ENCODE data around the gene PRRG4. TPM values are rescaled to one million over a fixed set of nuclear protein-coding genes. Genes with fewer than 3 reads are reported as not detected.

The PRRG4 gene
- total and polyA plus RNA-seq, 2 of the 13 experiments (the other 11 are each of a cell fraction or from before 2014, with no cell fraction given): 0.24 to 0.95 TPM

DNA sequence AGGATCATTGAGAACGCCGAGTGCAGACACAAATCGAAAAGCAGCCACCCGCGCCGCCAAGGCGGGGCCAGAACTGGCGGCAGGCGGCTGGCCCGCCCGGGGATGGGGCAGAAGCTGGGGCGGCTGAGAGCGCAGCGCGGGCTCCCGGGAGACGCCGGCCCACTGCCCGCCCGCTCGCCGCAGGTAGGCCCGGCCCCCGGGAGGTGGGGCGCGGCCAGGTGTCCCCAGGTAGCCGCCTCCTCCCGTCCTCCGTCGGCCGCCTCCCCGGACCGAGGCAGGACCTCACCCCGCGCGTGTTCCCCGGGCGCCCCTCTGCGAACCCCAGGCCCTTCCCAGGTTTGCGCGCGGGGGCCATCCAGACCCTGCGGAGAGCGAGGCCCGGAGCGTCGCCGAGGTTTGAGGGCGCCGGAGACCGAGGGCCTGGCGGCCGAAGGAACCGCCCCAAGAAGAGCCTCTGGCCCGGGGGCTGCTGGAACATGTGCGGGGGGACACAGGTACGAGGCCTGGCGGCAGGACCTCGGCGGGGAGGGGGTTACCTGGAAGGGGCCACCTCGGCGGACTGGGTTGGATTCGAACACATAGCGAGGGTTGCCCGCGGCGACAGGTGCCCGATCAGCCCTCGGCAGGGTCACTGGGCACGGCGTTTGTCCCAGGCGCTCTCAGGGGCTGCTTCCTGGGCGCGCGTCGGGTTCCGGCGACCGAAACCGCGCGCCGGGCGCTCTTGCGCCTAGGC, at the start of gene PRRG4 (continued):
- TF ChIP-seq, protein P1, sequence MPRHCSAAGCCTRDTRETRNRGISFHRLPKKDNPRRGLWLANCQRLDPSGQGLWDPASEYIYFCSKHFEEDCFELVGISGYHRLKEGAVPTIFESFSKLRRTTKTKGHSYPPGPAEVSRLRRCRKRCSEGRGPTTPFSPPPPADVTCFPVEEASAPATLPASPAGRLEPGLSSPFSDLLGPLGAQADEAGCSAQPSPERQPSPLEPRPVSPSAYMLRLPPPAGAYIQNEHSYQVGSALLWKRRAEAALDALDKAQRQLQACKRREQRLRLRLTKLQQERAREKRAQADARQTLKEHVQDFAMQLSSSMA (CRISPR knock-in tag; IDR thresholded peaks at IDR 0.05): no peak
- TF ChIP-seq ZNF34 (CRISPR knock-in tag; IDR thresholded peaks at IDR 0.05; ENCODE audit: borderline replicate concordance): 0 out of 2 replicates have a peak, but pooled peaks have one; percentile 10
- TF ChIP-seq CREM (IDR thresholded peaks at IDR 0.05): no peak
- no peak for TF ChIP-seq CREM (CRISPR knock-in tag; IDR thresholded peaks at IDR 0.05)
- TF ChIP-seq ZNF850 (CRISPR knock-in tag; conservative IDR thresholded peaks at IDR 0.05): no peak
- no peak for TF ChIP-seq SRF (IDR thresholded peaks at IDR 0.05; ENCODE audit: low read depth, low read length)
- TF ChIP-seq POLR2A (IDR thresholded peaks at IDR 0.05; ENCODE audit: insufficient read depth in 1 of 2, low read depth in 2 of 2, low read length in 2 of 2): peak in 1 of 2 experiments; percentile 43; a peak in 1 of 4 replicates
- TF ChIP-seq SETDB1 (CRISPR knock-in tag; IDR thresholded peaks at IDR 0.05; ENCODE audit: borderline replicate concordance): no peak
- no peak for TF ChIP-seq ZNF652 (CRISPR knock-in tag; IDR thresholded peaks at IDR 0.05; ENCODE audit: borderline replicate concordance, low read depth)
- TF ChIP-seq RBFOX2 (IDR thresholded peaks at IDR 0.05; ENCODE audit: low read depth, low read length): peak; percentile 74
- TF ChIP-seq HNRNPL (IDR thresholded peaks at IDR 0.05; ENCODE audit: low read depth, low read length): 0 out of 2 replicates have a peak, but pooled peaks have one; percentile 47
- TF ChIP-seq, protein P2, sequence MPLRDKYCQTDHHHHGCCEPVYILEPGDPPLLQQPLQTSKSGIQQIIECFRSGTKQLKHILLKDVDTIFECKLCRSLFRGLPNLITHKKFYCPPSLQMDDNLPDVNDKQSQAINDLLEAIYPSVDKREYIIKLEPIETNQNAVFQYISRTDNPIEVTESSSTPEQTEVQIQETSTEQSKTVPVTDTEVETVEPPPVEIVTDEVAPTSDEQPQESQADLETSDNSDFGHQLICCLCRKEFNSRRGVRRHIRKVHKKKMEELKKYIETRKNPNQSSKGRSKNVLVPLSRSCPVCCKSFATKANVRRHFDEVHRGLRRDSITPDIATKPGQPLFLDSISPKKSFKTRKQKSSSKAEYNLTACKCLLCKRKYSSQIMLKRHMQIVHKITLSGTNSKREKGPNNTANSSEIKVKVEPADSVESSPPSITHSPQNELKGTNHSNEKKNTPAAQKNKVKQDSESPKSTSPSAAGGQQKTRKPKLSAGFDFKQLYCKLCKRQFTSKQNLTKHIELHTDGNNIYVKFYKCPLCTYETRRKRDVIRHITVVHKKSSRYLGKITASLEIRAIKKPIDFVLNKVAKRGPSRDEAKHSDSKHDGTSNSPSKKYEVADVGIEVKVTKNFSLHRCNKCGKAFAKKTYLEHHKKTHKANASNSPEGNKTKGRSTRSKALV (CRISPR knock-in tag; IDR thresholded peaks at IDR 0.05): peak; percentile 97; the same call in 1 of the 2 replicates
- TF ChIP-seq, protein P3, sequence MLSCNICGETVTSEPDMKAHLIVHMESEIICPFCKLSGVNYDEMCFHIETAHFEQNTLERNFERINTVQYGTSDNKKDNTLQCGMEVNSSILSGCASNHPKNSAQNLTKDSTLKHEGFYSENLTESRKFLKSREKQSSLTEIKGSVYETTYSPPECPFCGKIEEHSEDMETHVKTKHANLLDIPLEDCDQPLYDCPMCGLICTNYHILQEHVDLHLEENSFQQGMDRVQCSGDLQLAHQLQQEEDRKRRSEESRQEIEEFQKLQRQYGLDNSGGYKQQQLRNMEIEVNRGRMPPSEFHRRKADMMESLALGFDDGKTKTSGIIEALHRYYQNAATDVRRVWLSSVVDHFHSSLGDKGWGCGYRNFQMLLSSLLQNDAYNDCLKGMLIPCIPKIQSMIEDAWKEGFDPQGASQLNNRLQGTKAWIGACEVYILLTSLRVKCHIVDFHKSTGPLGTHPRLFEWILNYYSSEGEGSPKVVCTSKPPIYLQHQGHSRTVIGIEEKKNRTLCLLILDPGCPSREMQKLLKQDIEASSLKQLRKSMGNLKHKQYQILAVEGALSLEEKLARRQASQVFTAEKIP (CRISPR knock-in tag; IDR thresholded peaks at IDR 0.05; ENCODE audit: borderline replicate concordance): no peak
- TF ChIP-seq ZNF839 (CRISPR knock-in tag; IDR thresholded peaks at IDR 0.05; ENCODE audit: borderline replicate concordance): no peak
- no peak for TF ChIP-seq SP140L (CRISPR knock-in tag; IDR thresholded peaks at IDR 0.05; ENCODE audit: borderline replicate concordance)
- no peak for TF ChIP-seq DPF2 (CRISPR knock-in tag; IDR thresholded peaks at IDR 0.05; ENCODE audit: borderline replicate concordance, low read depth)
- TF ChIP-seq PHF20 (CRISPR knock-in tag; IDR thresholded peaks at IDR 0.05): no peak
- no peak for TF ChIP-seq CBX1 (IDR thresholded peaks at IDR 0.05; ENCODE audit: low read depth)
- TF ChIP-seq PHF21A (CRISPR knock-in tag; IDR thresholded peaks at IDR 0.05): 0 out of 2 replicates have a peak, but pooled peaks have one; percentile 5
- TF ChIP-seq ZNF17 (CRISPR knock-in tag; IDR thresholded peaks at IDR 0.05): no peak
- no peak for TF ChIP-seq FOSL1 (CRISPR knock-in tag; IDR thresholded peaks at IDR 0.05; ENCODE audit: borderline replicate concordance)
- TF ChIP-seq, protein P4, sequence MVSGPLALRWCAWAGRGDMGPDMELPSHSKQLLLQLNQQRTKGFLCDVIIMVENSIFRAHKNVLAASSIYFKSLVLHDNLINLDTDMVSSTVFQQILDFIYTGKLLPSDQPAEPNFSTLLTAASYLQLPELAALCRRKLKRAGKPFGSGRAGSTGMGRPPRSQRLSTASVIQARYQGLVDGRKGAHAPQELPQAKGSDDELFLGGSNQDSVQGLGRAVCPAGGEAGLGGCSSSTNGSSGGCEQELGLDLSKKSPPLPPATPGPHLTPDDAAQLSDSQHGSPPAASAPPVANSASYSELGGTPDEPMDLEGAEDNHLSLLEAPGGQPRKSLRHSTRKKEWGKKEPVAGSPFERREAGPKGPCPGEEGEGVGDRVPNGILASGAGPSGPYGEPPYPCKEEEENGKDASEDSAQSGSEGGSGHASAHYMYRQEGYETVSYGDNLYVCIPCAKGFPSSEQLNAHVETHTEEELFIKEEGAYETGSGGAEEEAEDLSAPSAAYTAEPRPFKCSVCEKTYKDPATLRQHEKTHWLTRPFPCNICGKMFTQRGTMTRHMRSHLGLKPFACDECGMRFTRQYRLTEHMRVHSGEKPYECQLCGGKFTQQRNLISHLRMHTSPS (CRISPR knock-in tag; IDR thresholded peaks at IDR 0.05; ENCODE audit: low read depth): 0 out of 2 replicates have a peak, but pooled peaks have one; percentile 25
- TF ChIP-seq RFXAP (CRISPR knock-in tag; IDR thresholded peaks at IDR 0.05; ENCODE audit: borderline replicate concordance): no peak
- TF ChIP-seq SOX6 (IDR thresholded peaks at IDR 0.05): no peak
- TF ChIP-seq SOX6 (CRISPR knock-in tag; IDR thresholded peaks at IDR 0.05): 0 out of 2 replicates have a peak, but pooled peaks have one; percentile 9
